IMR-90 (cell line): Measurements from ENCODE around the gene FBH1. TPM values are rescaled to one million over a fixed set of nuclear protein-coding genes. Genes with fewer than 3 reads are reported as not detected.

Experiments
- ATAC-seq: fragments of 200-7000 bp; cut with Tn5 transposase; 2 replicates; pipeline ENCODE4 v1.9.1; 2020; ENCODE audit warnings: low read depth, mild to moderate bottlenecking, moderate library complexity
- BruUV-seq: library from RNA; stranded (reverse); fragments of 400-500 nt; replicated peaks from 2 replicates; lab custom pipeline; 2021; lab: Mats Ljungman, UMichigan
- CTCF ChIA-PET: fragments of 300-600 bp; formaldehyde crosslinking; extraction: SDS; loops from one replicate; lab custom pipeline; 2021; ENCODE audit warnings: antibody characterized with exemption; lab: Yijun Ruan, JAX
- POLR2A ChIA-PET: fragments of 300-600 bp; sonication (Branson Sonifier 250); formaldehyde crosslinking; loops from one replicate; lab custom pipeline; 2022; ENCODE audit warnings: antibody characterized with exemption; ENCODE audit not compliant: unreplicated experiment; lab: Charles Lee
- DNase-seq: peaks from one replicate; pipeline ENCODE4 v3.0.0; 2013
- H2AFZ ChIP-seq: replicated peaks from 2 replicates; pipeline ENCODE3; 2013; ENCODE audit warnings: low read length, mild to moderate bottlenecking; ENCODE audit not compliant: poor library complexity
- H2AK5ac ChIP-seq: 2 replicates; pipeline ENCODE4 v1.6.1; 2013; ENCODE audit warnings: low read depth, low read length, inconsistent platforms
- H2AK9ac ChIP-seq: replicated peaks from 2 replicates; pipeline ENCODE3; 2013; ENCODE audit warnings: mild to moderate bottlenecking, low read depth, low read length, moderate library complexity; ENCODE audit not compliant: poor library complexity
- H2BK120ac ChIP-seq: 2 replicates; pipeline ENCODE4 v1.6.1; 2013; ENCODE audit warnings: low read depth, low read length, inconsistent platforms
- H2BK15ac ChIP-seq: 3 replicates; pipeline ENCODE4 v1.6.1; 2013; ENCODE audit warnings: low read depth, low read length, inconsistent platforms
- H2BK20ac ChIP-seq: 2 replicates; pipeline ENCODE4 v1.6.1; 2013; ENCODE audit warnings: low read depth, mild to moderate bottlenecking, inconsistent platforms, low read length, moderate library complexity
- H2BK5ac ChIP-seq: 2 replicates; pipeline ENCODE4 v1.6.1; 2013; ENCODE audit warnings: mild to moderate bottlenecking, low read depth, low read length, inconsistent platforms; ENCODE audit not compliant: poor library complexity, severe bottlenecking
- H3K14ac ChIP-seq: replicated peaks from 2 replicates; pipeline ENCODE4 v1.6.1; 2013; ENCODE audit warnings: low read depth, low read length, inconsistent platforms
- H3K18ac ChIP-seq: 2 replicates; pipeline ENCODE4 v1.6.1; 2013; ENCODE audit warnings: low read depth, low read length, control low read depth
- H3K23ac ChIP-seq: 2 replicates; pipeline ENCODE4 v1.6.1; 2013; ENCODE audit warnings: low read depth, low read length, inconsistent platforms
- H3K27ac ChIP-seq: 2 replicates; pipeline ENCODE4 v1.5.1; 2013; ENCODE audit warnings: mild to moderate bottlenecking, control low read depth, low read length; ENCODE audit not compliant: insufficient read depth
- H3K27me3 ChIP-seq: 2 replicates; pipeline ENCODE4 v1.6.1; 2013; ENCODE audit warnings: low read length; ENCODE audit not compliant: control insufficient read depth, insufficient read depth
- H3K36me3 ChIP-seq: 2 replicates; pipeline ENCODE4 v1.6.1; 2013; ENCODE audit warnings: low read length, mixed read lengths; ENCODE audit not compliant: control insufficient read depth, insufficient read depth
- H3K4ac ChIP-seq: 2 replicates; pipeline ENCODE4 v1.6.1; 2013; ENCODE audit warnings: low read depth, low read length, inconsistent platforms
- H3K4me1 ChIP-seq: 2 replicates; pipeline ENCODE4 v1.6.1; 2013; ENCODE audit warnings: low read length, mixed read lengths; ENCODE audit not compliant: control insufficient read depth, insufficient read depth
- H3K4me2 ChIP-seq: 2 replicates; pipeline ENCODE4 v1.6.1; 2013; ENCODE audit warnings: low read depth, mild to moderate bottlenecking, control low read depth, low read length, moderate library complexity
- H3K4me3 ChIP-seq: 2 replicates; pipeline ENCODE4 v1.5.1; 2013; ENCODE audit warnings: low read depth, mild to moderate bottlenecking, control low read depth, low read length, moderate library complexity; ENCODE audit not compliant: insufficient read depth
- H3K56ac ChIP-seq: 2 replicates; pipeline ENCODE4 v1.6.1; 2013; ENCODE audit warnings: low read length, inconsistent platforms; ENCODE audit not compliant: insufficient read depth; ENCODE audit errors: extremely low read depth
- H3K79me1 ChIP-seq, 2 experiments: 2 replicates each; pipeline ENCODE4 v1.6.1; 2013; ENCODE audit warnings: low read length in 2 of 2, inconsistent platforms in 1 of 2, low read depth in 1 of 2
- H3K9ac ChIP-seq: 2 replicates; pipeline ENCODE4 v1.6.1; 2013; ENCODE audit warnings: low read depth, low read length, control low read depth
- H3K9me1 ChIP-seq: 2 replicates; pipeline ENCODE4 v1.6.1; 2013; ENCODE audit warnings: low read length, inconsistent platforms; ENCODE audit not compliant: insufficient read depth
- H3K9me3 ChIP-seq: 2 replicates; pipeline ENCODE4 v1.6.1; 2013; ENCODE audit warnings: low read length; ENCODE audit not compliant: control insufficient read depth, insufficient read depth
- H4K20me1 ChIP-seq: 2 replicates; pipeline ENCODE4 v1.6.1; 2013; ENCODE audit warnings: low read length, inconsistent platforms; ENCODE audit not compliant: insufficient read depth
- H4K5ac ChIP-seq: 2 replicates; pipeline ENCODE4 v1.6.1; 2013; ENCODE audit warnings: mild to moderate bottlenecking, low read depth, low read length, control low read depth
- H4K8ac ChIP-seq, 2 experiments: 2 replicates each; pipeline ENCODE4 v1.6.1; 2013; ENCODE audit warnings: low read depth in 2 of 2, low read length in 2 of 2, control low read depth in 1 of 2, inconsistent platforms in 1 of 2
- H4K91ac ChIP-seq: 2 replicates; pipeline ENCODE4 v1.6.1; 2013; ENCODE audit warnings: low read depth, low read length, inconsistent platforms; ENCODE audit not compliant: insufficient read depth
- BHLHE40 ChIP-seq: fragments of 150-350 bp; IDR thresholded peaks from 2 replicates; pipeline ENCODE4 v1.6.1; 2016; ENCODE audit warnings: mild to moderate bottlenecking, low read depth, low read length
- CEBPB ChIP-seq: IDR thresholded peaks from 2 replicates; pipeline ENCODE4 v1.6.1; 2012; ENCODE audit warnings: low read depth, low read length, improper control_type of control experiment
- FOS ChIP-seq: fragments of 150-350 bp; IDR thresholded peaks from 2 replicates; pipeline ENCODE4 v1.6.1; 2016; ENCODE audit warnings: low read depth, low read length
- MXI1 ChIP-seq: IDR thresholded peaks from 2 replicates; pipeline ENCODE4 v1.6.1; 2012; ENCODE audit warnings: low read depth, mild to moderate bottlenecking, low read length, moderate library complexity, borderline replicate concordance
- NFE2L2 ChIP-seq: fragments of 150-350 bp; IDR thresholded peaks from 2 replicates; pipeline ENCODE4 v1.6.1; 2016; ENCODE audit warnings: low read depth, mild to moderate bottlenecking, low read length
- RFX5 ChIP-seq: IDR thresholded peaks from 2 replicates; pipeline ENCODE4 v1.8.0; 2012; ENCODE audit warnings: low read depth, mild to moderate bottlenecking, low read length, moderate library complexity
- SMC3 ChIP-seq: fragments of 150-350 bp; IDR thresholded peaks from 2 replicates; pipeline ENCODE4 v1.6.1; 2016; ENCODE audit warnings: low read depth, mild to moderate bottlenecking, antibody characterized with exemption, low read length, moderate library complexity
- WGBS, 2 experiments: methylation state at CpG; one replicate each; pipeline versions ENCODE4 v1.1.5 to v1.1.7; 2013; ENCODE audit warnings: missing lambda C conversion rate in 2 of 2; ENCODE audit not compliant: insufficient read length in 1 of 2; ENCODE audit errors: extremely low coverage in 2 of 2; 5-methylcytosine and 5-hydroxymethylcytosine counted together
- dilution Hi-C: fragments of 300-500 bp; cut with HindIII; formaldehyde crosslinking; loops from one replicate; pipeline ENCODE4 v1.14.3; 2018; ENCODE audit warnings: low sequenced_read_pairs; ENCODE audit not compliant: unreplicated experiment
- in situ Hi-C: fragments of 300-500 bp; cut with MboI; formaldehyde crosslinking; loops from 3 replicates; pipeline ENCODE4 v1.14.3; 2019; ENCODE audit warnings: low sequenced_read_pairs, inconsistent platforms, mixed read lengths
- intact Hi-C: fragments of 100-400 bp; cut with micrococcal nuclease; formaldehyde crosslinking; loops from 2 replicates; pipeline ENCODE4 v1.10.0; 2022
- polyA plus RNA-seq, 3 experiments: library from polyadenylated mRNA; depleted of rRNA; stranded (reverse); fragments of >200 nt; gene quantifications; 2 replicates each; pipeline ENCODE4 v1.2.3, GENCODE V29; 2012; ENCODE audit warnings: low replicate concordance in 1 of 3
- total RNA-seq: library from RNA; depleted of rRNA; stranded (reverse); fragments of >200 nt; gene quantifications from 2 replicates; pipeline ENCODE4 v1.2.3, GENCODE V29; 2012
- TF ChIP-seq, protein P1 (sequence below): fragments of 150-350 bp; IDR thresholded peaks from 2 replicates; pipeline ENCODE4 v1.6.1; 2017; ENCODE audit warnings: mild to moderate bottlenecking, antibody characterized with exemption, low read length, low read depth
- TF ChIP-seq, protein P2 (sequence below): conservative IDR thresholded peaks from 2 replicates; pipeline ENCODE4 v1.5.1; 2012; ENCODE audit warnings: mild to moderate bottlenecking, low read depth, low read length, improper control_type of control experiment

FBH1 gene
- total and polyA plus RNA-seq, 2 of the 4 experiments (the other 2 are of a cell fraction) = 59.3 to 72.2 TPM

DNA sequence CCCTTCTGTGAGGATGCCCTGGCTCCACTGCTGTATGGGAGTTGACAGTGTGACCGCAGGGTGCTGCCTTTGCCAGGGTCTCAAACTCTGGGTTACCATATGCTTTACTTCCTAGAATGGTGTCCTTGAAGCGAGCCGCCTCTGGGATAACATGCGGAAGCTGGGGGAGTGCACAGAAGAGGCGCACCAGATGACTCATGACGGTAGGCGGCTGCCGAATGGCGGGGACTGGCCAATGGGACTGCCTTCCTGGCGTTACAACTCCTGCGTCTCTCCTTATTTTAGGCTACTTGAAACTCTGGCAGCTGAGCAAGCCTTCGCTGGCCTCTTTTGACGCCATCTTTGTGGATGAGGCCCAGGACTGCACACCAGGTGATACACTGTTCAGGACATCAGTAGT is 27.3 kb downstream of the FBH1 start:
- ChIA-PET POLR2A (no interaction called here), CTCF (no interaction called here)
- no peak for ATAC-seq
- Histone ChIP-seq H2BK20ac (no peak overlapping the region), H2BK120ac (no peak overlapping the region), H4K20me1 (0 out of 2 replicates have a peak, but pooled peaks cover 3% of the 10 kb centered on the region), H3K4ac (no peak overlapping the region), H4K8ac (no peak overlapping the region), H3K4me2 (no peak overlapping the region), H3K9ac (no peak overlapping the region), H3K56ac (no peak overlapping the region), H3K18ac (no peak overlapping the region), H4K91ac (no peak overlapping the region), H2BK15ac (no peak overlapping the region), H2AFZ (no peak overlapping the region), H2BK5ac (no peak overlapping the region), H3K23ac (no peak overlapping the region), H3K4me3 (no peak overlapping the region), H3K36me3 (peaks cover 75% of the 10 kb centered on the region), H4K5ac (no peak overlapping the region), H3K27me3 (no peaks in the 10 kb centered on the region), H2AK9ac (no peak overlapping the region), H3K9me3 (no peaks in the 10 kb centered on the region), H3K27ac (no peak overlapping the region), H3K9me1 (peaks cover 23% of the 10 kb centered on the region), H3K79me1 (peaks cover 5 to 36% of the 10 kb centered on the region in 2 experiments; a peak in 3 of 4 replicates), H3K4me1 (no peaks in the 10 kb centered on the region), H2AK5ac (no peak overlapping the region), H3K14ac (no peak overlapping the region)
- dilution Hi-C loops (no loop called here), in situ Hi-C loops (no loop called here), intact Hi-C loops (no loop called here)
- no TSS peak for BruUV-seq
- no peak for TF ChIP-seq FOS
- no peak for TF ChIP-seq BHLHE40
- no peak for TF ChIP-seq NFE2L2
- TF ChIP-seq MXI1 = no peak
- TF ChIP-seq, protein P1, sequence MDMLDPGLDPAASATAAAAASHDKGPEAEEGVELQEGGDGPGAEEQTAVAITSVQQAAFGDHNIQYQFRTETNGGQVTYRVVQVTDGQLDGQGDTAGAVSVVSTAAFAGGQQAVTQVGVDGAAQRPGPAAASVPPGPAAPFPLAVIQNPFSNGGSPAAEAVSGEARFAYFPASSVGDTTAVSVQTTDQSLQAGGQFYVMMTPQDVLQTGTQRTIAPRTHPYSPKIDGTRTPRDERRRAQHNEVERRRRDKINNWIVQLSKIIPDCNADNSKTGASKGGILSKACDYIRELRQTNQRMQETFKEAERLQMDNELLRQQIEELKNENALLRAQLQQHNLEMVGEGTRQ = no peak
- no peak for TF ChIP-seq CEBPB
- no peak for TF ChIP-seq SMC3
- TF ChIP-seq, protein P2, sequence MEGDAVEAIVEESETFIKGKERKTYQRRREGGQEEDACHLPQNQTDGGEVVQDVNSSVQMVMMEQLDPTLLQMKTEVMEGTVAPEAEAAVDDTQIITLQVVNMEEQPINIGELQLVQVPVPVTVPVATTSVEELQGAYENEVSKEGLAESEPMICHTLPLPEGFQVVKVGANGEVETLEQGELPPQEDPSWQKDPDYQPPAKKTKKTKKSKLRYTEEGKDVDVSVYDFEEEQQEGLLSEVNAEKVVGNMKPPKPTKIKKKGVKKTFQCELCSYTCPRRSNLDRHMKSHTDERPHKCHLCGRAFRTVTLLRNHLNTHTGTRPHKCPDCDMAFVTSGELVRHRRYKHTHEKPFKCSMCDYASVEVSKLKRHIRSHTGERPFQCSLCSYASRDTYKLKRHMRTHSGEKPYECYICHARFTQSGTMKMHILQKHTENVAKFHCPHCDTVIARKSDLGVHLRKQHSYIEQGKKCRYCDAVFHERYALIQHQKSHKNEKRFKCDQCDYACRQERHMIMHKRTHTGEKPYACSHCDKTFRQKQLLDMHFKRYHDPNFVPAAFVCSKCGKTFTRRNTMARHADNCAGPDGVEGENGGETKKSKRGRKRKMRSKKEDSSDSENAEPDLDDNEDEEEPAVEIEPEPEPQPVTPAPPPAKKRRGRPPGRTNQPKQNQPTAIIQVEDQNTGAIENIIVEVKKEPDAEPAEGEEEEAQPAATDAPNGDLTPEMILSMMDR = no peak
- TF ChIP-seq RFX5 = no peak
- no peak for DNase-seq
- 98% methylated on average over 13 of the region's 13 CpGs; no CpG with 5 or more reads in 1 of the 2 experiments for WGBS, 2 experiments
